Measurements from ENCODE around the gene ZNF598.

Gene ZNF598

DNA sequence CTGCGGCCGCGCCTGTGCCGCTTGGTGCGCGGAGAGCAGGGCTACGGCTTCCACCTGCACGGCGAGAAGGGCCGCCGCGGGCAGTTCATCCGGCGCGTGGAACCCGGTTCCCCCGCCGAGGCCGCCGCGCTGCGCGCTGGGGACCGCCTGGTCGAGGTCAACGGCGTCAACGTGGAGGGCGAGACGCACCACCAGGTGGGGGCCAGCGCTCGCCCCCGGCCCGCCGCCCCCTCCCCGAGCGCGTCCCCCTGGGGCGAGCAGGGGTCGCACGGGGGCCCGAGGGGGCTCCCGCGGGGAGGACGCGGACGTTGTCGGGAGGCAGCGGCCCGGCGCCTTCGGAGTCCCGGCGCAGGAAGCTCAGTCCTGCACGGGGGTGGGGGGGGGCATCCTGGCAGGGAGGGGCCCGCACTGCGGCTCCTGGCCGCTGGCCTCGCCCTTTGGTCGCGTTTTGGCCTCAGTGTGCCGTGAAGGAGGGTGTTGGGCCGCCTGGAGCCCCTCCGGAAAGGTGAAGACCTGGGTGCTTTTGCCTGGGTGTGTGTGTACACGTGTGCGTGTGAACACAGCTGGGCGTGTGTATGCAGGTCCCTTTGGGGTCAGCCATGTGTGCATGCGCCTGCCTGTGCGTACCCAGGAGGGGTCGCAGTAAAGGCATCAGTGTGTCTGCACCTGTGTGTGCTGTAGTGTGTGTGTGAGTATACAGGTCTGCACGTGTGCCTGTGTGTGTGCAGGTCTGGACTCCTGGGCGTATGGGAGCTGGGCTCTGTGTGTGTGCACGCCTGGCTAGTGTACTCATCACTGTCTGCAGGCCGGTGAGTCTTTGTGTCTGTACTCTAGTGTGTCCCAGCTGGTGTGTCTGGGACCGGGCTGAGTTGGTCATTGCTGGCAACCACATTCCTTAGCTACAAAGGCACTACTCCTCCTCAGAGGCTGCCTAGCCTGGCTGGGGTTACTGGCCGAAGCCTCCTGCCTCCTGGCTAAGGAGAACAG is 17.7 kb upstream of the ZNF598 start:
- peak; percentile 32 to 68 for DNase-seq (ENCODE audit: low read depth in 2 of 2)
- peak overlapping the region; percentile 59 to 67 for H3K4me3 ChIP-seq (replicated peaks in 1 of 2; ENCODE audit: low read depth in 2 of 2, low read length in 2 of 2)
- TF ChIP-seq, protein P1, sequence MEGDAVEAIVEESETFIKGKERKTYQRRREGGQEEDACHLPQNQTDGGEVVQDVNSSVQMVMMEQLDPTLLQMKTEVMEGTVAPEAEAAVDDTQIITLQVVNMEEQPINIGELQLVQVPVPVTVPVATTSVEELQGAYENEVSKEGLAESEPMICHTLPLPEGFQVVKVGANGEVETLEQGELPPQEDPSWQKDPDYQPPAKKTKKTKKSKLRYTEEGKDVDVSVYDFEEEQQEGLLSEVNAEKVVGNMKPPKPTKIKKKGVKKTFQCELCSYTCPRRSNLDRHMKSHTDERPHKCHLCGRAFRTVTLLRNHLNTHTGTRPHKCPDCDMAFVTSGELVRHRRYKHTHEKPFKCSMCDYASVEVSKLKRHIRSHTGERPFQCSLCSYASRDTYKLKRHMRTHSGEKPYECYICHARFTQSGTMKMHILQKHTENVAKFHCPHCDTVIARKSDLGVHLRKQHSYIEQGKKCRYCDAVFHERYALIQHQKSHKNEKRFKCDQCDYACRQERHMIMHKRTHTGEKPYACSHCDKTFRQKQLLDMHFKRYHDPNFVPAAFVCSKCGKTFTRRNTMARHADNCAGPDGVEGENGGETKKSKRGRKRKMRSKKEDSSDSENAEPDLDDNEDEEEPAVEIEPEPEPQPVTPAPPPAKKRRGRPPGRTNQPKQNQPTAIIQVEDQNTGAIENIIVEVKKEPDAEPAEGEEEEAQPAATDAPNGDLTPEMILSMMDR (IDR thresholded peaks at IDR 0.05; ENCODE audit: low read depth, low read length): no peak

- DNase-seq (ENCODE audit: low read depth in 2 of 2): no peak
- TF ChIP-seq, protein P1 (IDR thresholded peaks at IDR 0.05; ENCODE audit: low read depth, low read length): no peak
- H3K4me3 ChIP-seq (replicated peaks in 1 of 2; ENCODE audit: low read depth in 2 of 2, low read length in 2 of 2): peak within 1 kb of the TSS; percentile 59 to 67
Measured at GRCh38 chr16:2026461-2027023, 16.9 kb upstream of the ZNF598 start, which contains the start of gene NHERF2. NHERF2 (plus strand) TSS chr16:2026902; CDS start chr16:2027006, 104 bp downstream.

GRCh38 chr16:2025878-2026460 is 16.3 kb upstream of the ZNF598 start:
- H3K4me3 ChIP-seq (replicated peaks in 1 of 2; ENCODE audit: low read depth in 2 of 2, low read length in 2 of 2): peak overlapping the region in 1 of 2 donors; percentile 36
- TF ChIP-seq, protein P1 (IDR thresholded peaks at IDR 0.05; ENCODE audit: low read depth, low read length): no peak
- no peak for DNase-seq (ENCODE audit: low read depth in 2 of 2)

- TF ChIP-seq, protein P1 (IDR thresholded peaks at IDR 0.05; ENCODE audit: low read depth, low read length): no peak
- H3K4me3 ChIP-seq (replicated peaks in 1 of 2; ENCODE audit: low read depth in 2 of 2, low read length in 2 of 2): no peak overlapping the region
- DNase-seq (ENCODE audit: low read depth in 2 of 2): no peak
Measured at GRCh38 chr16:2025251-2025650, 15.6 kb upstream of the ZNF598 start.

- TF ChIP-seq, protein P1 (IDR thresholded peaks at IDR 0.05; ENCODE audit: low read depth, low read length): no peak
- no peak overlapping the region for H3K4me3 ChIP-seq (replicated peaks in 1 of 2; ENCODE audit: low read depth in 2 of 2, low read length in 2 of 2)
- no peak for DNase-seq (ENCODE audit: low read depth in 2 of 2)
Measured at GRCh38 chr16:2024032-2024420, 14.4 kb upstream of the ZNF598 start.

DNA sequence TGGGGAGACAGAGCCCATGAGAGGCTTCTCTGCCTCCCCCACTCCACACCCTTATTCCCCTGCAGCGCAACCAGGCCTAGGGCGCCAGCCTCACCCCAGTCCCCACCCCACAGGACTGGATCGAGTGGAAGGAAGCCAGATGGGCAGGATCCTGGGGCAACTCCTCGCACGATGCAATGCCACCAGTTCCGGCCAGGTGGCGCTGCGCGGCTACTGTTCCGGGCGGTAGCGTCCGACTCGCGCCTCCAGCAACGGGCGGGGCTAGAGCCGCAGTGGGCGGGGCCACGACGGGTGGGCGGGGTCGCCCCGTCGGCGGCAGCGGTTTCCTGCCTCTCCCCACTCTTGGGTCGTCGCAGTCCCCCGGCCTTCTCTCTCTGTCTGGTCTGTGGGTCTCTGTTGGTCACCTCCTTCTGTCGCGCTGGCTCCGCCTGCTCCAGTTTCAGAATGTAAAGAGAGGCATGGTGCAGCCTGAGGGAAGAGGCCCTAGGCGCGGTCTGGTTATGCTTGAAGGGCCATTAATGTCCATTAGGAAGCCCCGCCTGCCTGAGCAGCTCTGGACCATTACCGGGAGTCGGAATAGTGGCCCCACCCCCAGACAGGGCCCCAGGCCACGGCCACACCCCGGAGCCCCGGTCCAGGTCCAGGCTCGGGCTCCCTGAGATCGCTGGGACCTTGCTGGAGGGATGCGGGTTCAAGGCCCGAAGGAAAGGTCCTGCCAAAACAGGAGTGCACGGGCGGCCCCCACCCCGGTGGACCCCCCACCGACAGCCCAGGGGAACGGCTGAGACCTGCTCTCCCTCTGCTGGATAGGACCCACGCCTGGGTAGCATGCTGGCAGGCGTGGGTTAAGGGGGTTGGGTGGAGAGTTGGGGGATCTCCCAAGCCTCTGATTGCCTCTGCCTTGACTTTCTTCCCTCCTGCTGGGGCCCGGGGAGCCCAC is 13.7 kb upstream of the ZNF598 start:
- peak overlapping the region; percentile 21 to 36 for H3K4me3 ChIP-seq (replicated peaks in 1 of 2; ENCODE audit: low read depth in 2 of 2, low read length in 2 of 2)
- peak; percentile 87 to 90 for DNase-seq (ENCODE audit: low read depth in 2 of 2)
- TF ChIP-seq, protein P1 (IDR thresholded peaks at IDR 0.05; ENCODE audit: low read depth, low read length): peak; percentile 91
